HG03354 (cell line): ENCODE results near the gene EGFR.

Experiments used
- ATAC-seq: cut with Tn5 transposase; IDR thresholded peaks from one replicate; pipeline ENCODE4 v1.9.1; 2021; ENCODE audit warnings: mild to moderate bottlenecking; ENCODE audit not compliant: unreplicated experiment, poor library complexity, severe bottlenecking

The EGFR gene

GRCh38 chr7:55113760-55114540, 95.1 kb downstream of the EGFR start:
- no peak for ATAC-seq

DNA sequence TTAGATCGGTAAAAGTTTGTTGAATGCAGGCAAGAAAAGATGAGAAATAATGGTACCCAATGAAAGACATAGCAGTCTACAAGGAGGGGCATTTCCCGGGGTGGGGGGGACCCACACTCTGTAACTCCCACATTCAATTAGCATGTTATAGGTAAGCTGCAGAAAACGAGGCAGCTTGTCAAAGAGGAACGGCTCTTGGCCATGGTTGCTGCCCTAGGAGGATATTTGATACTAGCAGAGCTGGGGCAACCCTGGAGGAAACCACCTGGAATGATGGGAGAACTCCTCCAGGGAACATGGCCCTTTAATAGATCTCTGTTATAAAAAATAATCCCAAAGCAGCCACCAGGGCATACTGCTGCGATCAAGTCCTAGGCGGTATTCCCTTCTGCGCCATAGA, 98.5 kb downstream of the EGFR start:
- ATAC-seq = no peak

DNA sequence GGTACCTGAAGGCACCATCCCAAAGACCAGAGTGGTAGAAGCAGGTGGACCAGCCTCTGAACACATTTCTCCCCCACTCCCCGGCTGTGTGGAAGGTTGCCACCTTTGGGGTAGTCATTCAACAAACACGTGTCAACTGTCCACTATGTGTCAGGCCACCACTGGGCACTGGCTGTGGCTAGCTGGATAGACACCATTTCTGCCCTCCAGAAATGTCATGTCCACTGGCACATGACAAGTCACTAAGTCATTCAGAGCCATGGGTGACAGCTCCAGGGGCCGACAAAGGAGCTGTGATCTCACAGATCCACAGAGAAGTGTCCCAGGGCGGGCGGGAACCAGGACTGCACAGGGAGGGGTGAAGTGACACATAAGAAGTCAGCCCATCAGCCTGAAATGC, 99.6 kb downstream of the EGFR start:
- ATAC-seq = no peak

GRCh38 chr7:55119571-55119970, 100.8 kb downstream of the EGFR start:
- ATAC-seq = no peak

DNA sequence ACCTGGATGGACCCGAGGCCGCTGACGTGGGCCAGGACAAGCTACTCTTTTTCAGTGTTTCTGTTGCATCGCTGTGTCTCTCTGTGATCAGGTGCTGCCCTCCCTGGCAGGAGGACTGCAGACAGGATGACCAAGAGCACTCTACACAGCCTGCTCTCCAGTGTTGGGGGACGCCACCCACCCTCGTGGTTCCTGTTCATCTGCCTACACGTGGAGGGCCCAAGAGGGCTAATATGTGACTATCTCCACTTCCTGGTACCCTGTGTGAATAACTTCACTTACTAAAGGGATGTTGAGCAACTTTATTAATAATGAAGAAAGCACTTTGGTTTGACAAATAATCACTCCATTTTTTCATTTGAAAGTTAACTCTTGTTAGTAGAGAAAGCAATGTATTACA, 101.3 kb downstream of the EGFR start:
- no peak for ATAC-seq

GRCh38 chr7:55120501-55121198, 101.8 kb downstream of the EGFR start:
- ATAC-seq = no peak

- ATAC-seq = no peak
These were observed 102.4 kb downstream of the EGFR start for GRCh38 chr7:55121249-55121648.

- ATAC-seq = no peak
These were observed 103.4 kb downstream of the EGFR start for GRCh38 chr7:55122263-55122662.

GRCh38 chr7:55124989-55125875, 106.4 kb downstream of the EGFR start:
- ATAC-seq = no peak

GRCh38 chr7:55127135-55127551, 108.3 kb downstream of the EGFR start:
- no peak for ATAC-seq

DNA sequence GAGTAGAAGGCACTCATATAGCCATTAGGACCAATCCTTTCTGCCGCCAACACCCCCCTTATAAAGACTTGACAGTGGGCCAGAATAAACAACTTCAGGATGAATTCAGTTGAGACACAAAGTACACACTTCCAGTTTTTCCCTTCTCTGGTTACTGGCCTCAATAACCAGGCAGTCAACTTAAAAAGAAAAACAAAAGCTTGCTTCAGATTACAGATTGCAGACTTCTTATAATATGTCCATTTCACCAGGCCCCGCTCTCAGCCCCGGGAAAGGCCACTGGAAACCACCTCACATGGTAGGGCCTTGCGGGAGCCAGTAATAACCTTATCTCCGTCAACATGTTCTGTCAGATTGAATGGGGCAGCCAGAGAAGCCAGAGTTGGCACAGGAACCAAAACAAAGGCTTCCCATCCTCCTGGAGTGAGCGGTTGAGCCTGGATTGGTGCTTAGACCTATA, 108.8 kb downstream of the EGFR start:
- no peak for ATAC-seq

DNA sequence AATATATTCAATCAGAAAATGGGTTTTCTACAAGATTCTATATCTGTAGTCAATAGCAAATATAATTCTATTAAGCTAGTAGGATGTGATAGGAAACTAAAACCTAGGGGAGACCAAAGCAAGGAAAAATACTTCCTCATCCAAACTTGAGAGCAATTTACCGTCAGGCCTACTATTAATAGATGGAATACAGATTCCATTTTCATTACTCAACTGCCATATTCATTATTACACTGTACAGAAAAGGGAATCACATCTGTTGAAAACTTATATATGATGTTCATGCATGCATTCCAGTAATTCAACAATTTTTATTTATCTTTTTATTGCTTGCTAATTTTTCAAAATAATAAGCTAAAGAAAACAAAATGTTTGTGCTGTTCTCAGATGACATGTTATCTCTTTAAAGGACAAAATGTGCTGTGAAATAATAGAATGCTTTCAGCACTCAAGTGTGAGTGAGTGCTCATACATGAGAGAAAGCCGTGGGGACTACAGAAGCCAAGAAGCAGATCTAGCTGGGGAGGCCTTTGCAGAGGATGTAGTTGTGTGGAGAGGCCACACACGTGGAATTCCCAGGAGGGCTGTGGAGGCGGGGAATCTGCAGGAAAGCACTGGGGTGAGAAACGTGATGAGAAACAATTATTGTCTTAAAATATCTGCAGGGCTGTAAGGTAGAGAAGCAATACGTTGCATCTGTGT, 110.0 kb downstream of the EGFR start:
- no peak for ATAC-seq

- no peak for ATAC-seq
These were observed 111.0 kb downstream of the EGFR start for GRCh38 chr7:55129541-55130394.

DNA sequence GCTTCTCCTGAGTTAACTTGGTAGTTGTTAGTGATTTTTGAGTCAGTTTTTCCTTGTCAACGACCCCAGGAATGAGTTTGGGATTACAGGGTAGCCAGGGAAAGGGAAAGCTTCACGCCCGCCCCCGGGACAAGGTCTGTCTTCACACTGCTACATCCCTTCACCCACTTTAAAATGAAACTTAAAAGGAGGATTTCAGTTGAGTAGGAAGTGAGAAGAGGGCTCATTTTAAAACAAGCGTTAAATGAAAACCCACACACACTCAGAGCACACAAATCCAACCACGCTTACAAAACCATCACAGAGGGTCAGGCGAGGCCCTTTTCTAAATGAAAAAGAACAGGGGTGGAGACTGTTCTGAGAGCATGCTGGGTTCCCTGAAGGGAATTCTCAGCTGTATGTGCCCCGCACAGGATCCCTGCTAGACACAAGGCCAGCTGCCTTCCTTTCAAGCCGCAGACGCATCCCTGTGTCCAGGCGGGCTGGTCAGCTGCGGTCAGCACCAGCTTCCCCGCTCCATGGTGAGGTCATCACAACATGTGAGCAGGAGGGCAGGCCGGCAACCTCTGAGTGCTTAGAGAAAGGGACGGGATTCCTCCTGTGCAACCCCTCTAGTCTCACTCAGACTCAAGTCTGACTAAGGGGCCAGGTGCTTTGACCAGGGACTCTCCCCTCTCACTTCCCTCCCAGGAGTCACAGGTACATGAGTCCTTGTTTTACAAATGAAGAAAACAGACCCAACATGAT, 111.8 kb downstream of the EGFR start:
- no peak for ATAC-seq

DNA sequence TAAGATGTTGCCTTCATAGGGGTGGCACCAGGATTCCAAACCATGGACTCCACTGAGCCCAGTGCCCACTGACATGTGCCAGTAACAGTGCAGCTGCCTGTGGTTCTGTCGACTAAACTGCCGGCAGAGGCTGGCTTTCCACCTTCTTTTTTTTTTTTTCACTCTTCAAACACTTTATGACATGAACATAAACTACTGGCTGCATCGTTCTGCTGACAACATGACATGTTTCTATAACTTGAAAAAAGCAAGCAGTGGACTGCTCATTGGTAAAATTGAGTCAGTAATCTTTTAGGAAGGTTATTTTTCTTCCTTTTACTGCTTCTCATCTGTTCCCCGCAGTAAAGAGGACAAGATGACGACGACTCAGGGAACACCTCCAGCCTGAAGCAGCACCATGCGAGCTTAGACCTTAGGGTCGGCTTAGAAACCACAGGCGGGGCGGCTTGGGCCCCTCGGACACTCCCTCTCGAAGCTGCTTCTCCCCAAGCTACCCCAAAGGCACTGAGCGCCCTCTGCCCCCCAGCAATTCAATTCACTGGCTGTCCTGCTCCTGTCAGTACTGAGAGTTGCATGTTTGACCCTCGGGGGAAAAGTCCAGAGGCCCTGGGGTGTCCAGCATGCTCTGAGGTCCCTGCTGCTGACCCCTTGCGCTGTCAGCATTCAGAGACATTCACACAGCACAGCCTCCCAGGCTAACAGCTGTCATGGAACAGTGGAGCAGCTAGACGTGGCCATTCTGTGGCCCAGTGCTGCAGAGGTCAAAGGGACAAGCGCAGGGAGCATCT, 112.5 kb downstream of the EGFR start:
- ATAC-seq = no peak

GRCh38 chr7:55132550-55132889, 113.7 kb downstream of the EGFR start:
- ATAC-seq = no peak

GRCh38 chr7:55132890-55133551, 114.2 kb downstream of the EGFR start:
- ATAC-seq = peak; percentile 47
